HEK293T (cell line): ENCODE measurements around the gene MEDAG.

Experiments
- CTCF ChIA-PET: fragments of 350-600 bp; formaldehyde crosslinking; extraction: SDS; loops from one replicate; lab custom pipeline; 2021; ENCODE audit warnings: antibody characterized with exemption, inconsistent platforms; lab: Yijun Ruan, JAX
- POLR2A ChIA-PET: fragments of 350-600 bp; formaldehyde crosslinking; extraction: SDS; loops from one replicate; lab custom pipeline; 2020; ENCODE audit warnings: antibody characterized with exemption, inconsistent platforms; lab: Yijun Ruan, JAX
- DNase-seq: peaks from one replicate; pipeline ENCODE4 v3.0.0; 2012; ENCODE audit warnings: mixed read lengths; ENCODE audit errors: extremely low spot score
- ARNT ChIP-seq: fragments of 450-650 bp; IDR thresholded peaks from 2 replicates; pipeline ENCODE4 v1.6.1; 2017; ENCODE audit warnings: mild to moderate bottlenecking
- BHLHE40 ChIP-seq: fragments of 450-650 bp; IDR thresholded peaks from 2 replicates; pipeline ENCODE4 v1.6.1; 2016; ENCODE audit warnings: mild to moderate bottlenecking, moderate library complexity, borderline replicate concordance
- CTBP1 ChIP-seq: fragments of 450-650 bp; IDR thresholded peaks from 2 replicates; pipeline ENCODE4 v1.6.1; 2016; ENCODE audit warnings: borderline replicate concordance
- ELF4 ChIP-seq: fragments of 450-650 bp; IDR thresholded peaks from 2 replicates; pipeline ENCODE4 v1.6.1; 2017; ENCODE audit warnings: antibody characterized with exemption
- FOXA1 ChIP-seq: fragments of 450-650 bp; IDR thresholded peaks from 2 replicates; pipeline ENCODE4 v1.6.1; 2016; ENCODE audit warnings: mild to moderate bottlenecking
- FOXK2 ChIP-seq: fragments of 450-650 bp; IDR thresholded peaks from 2 replicates; pipeline ENCODE4 v1.6.1; 2016; ENCODE audit warnings: mild to moderate bottlenecking
- FOXM1 ChIP-seq: fragments of 450-650 bp; IDR thresholded peaks from 2 replicates; pipeline ENCODE4 v1.6.1; 2017; ENCODE audit warnings: mild to moderate bottlenecking, borderline replicate concordance
- HDGF ChIP-seq: fragments of 450-650 bp; IDR thresholded peaks from 2 replicates; pipeline ENCODE4 v1.6.1; 2017; ENCODE audit warnings: antibody characterized with exemption, borderline replicate concordance
- L3MBTL2 ChIP-seq: fragments of 450-650 bp; conservative IDR thresholded peaks from 2 replicates; pipeline ENCODE4 v1.6.1; 2016; ENCODE audit warnings: mild to moderate bottlenecking
- LEF1 ChIP-seq: fragments of 450-650 bp; IDR thresholded peaks from 2 replicates; pipeline ENCODE4 v1.6.1; 2017; ENCODE audit warnings: mild to moderate bottlenecking, borderline replicate concordance
- NFRKB ChIP-seq: fragments of 450-650 bp; IDR thresholded peaks from 2 replicates; pipeline ENCODE4 v1.6.1; 2016; ENCODE audit warnings: mild to moderate bottlenecking, moderate library complexity
- PKNOX1 ChIP-seq: fragments of 450-650 bp; IDR thresholded peaks from 2 replicates; pipeline ENCODE4 v1.6.1; 2016
- SP1 ChIP-seq: fragments of 450-650 bp; IDR thresholded peaks from 2 replicates; pipeline ENCODE4 v1.6.1; 2017
- SUZ12 ChIP-seq: fragments of 450-650 bp; IDR thresholded peaks from 2 replicates; pipeline ENCODE4 v1.6.1; 2016; ENCODE audit warnings: mild to moderate bottlenecking
- TARDBP ChIP-seq: fragments of 450-650 bp; IDR thresholded peaks from 2 replicates; pipeline ENCODE4 v1.6.1; 2016
- ZNF384 ChIP-seq: fragments of 450-650 bp; IDR thresholded peaks from 2 replicates; pipeline ENCODE4 v1.6.1; 2016

Gene MEDAG

DNA sequence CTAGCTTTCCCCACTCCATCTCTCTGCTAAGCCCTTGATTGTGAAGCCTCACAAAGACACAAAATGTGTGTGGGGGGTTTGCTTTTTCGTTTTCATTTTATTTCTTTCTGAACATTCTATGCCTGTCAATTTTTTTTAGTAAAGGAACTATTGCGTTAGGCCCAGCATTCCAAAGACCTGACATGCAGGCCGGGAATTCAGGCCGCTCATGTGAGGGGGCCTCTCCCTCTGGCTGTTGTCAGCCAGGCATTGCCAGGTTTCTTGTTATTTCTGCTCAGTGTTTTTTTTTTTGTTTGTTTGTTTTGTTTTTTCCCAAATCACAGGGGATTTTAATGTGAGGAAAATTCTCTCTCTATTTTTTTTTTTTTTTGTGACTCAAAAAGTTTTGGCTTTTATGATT, 10.3 kb upstream of the MEDAG start:
- TF ChIP-seq BHLHE40 (no peak), ELF4 (no peak), ARNT (no peak), NFRKB (no peak), FOXK2 (no peak), SUZ12 (no peak), FOXA1 (no peak), SP1 (no peak), CTBP1 (no peak)
- ChIA-PET POLR2A (no interaction called here), CTCF (no interaction called here)
- DNase-seq, result no peak

GRCh38 chr13:30898070-30898469, 8.0 kb upstream of the MEDAG start:
- no peak for TF ChIP-seq CTBP1
- no peak for TF ChIP-seq ARNT
- TF ChIP-seq SP1, result no peak
- no peak for TF ChIP-seq ZNF384
- no peak for TF ChIP-seq BHLHE40
- no peak for TF ChIP-seq TARDBP
- no peak for TF ChIP-seq LEF1
- TF ChIP-seq ELF4, result no peak
- TF ChIP-seq NFRKB, result no peak
- no peak for TF ChIP-seq FOXA1
- TF ChIP-seq SUZ12, result no peak
- TF ChIP-seq PKNOX1, result no peak
- TF ChIP-seq FOXK2, result no peak
- no peak for TF ChIP-seq HDGF
- DNase-seq, result no peak
- ChIA-PET CTCF (no interaction called here), POLR2A (no interaction called here)

- ChIA-PET POLR2A (no interaction called here), CTCF (no interaction called here)
- no peak for DNase-seq
- TF ChIP-seq HDGF (no peak), FOXK2 (no peak), TARDBP (no peak), CTBP1 (no peak), BHLHE40 (no peak), ZNF384 (no peak), SP1 (no peak), L3MBTL2 (no peak), ARNT (no peak)
Measured at GRCh38 chr13:30898678-30899241, 7.3 kb upstream of the MEDAG start.

GRCh38 chr13:30900436-30900835, 5.6 kb upstream of the MEDAG start:
- CTCF ChIA-PET, result no interaction called here
- POLR2A ChIA-PET, result no interaction called here
- TF ChIP-seq FOXK2 (no peak), ELF4 (no peak), CTBP1 (no peak), PKNOX1 (no peak), ZNF384 (no peak), TARDBP (no peak)
- DNase-seq, result no peak

- ChIA-PET POLR2A (no interaction called here), CTCF (no interaction called here)
- DNase-seq, result no peak
- TF ChIP-seq FOXA1, result no peak
- no peak for TF ChIP-seq ARNT
- no peak for TF ChIP-seq SP1
- no peak for TF ChIP-seq PKNOX1
- no peak for TF ChIP-seq ZNF384
- no peak for TF ChIP-seq TARDBP
Measured at GRCh38 chr13:30900952-30901749, 4.9 kb upstream of the MEDAG start.

- TF ChIP-seq FOXM1 (no peak), HDGF (no peak), L3MBTL2 (no peak), FOXK2 (no peak), CTBP1 (no peak), PKNOX1 (no peak), LEF1 (no peak), ZNF384 (no peak), ELF4 (no peak), SUZ12 (no peak), SP1 (no peak), NFRKB (no peak), BHLHE40 (no peak), FOXA1 (no peak), ARNT (no peak), TARDBP (no peak)
- DNase-seq, result no peak
- ChIA-PET POLR2A (no interaction called here), CTCF (interaction anchor here (0.7 kb wide), 1 partner anchor 141 kb away, joined by 4 read pairs; no protein-coding TSS in a partner anchor)
Measured at GRCh38 chr13:30904043-30904442, 2.0 kb upstream of the MEDAG start.
